ENCODE measurements around the gene CCNYL1.

CCNYL1 gene

DNA sequence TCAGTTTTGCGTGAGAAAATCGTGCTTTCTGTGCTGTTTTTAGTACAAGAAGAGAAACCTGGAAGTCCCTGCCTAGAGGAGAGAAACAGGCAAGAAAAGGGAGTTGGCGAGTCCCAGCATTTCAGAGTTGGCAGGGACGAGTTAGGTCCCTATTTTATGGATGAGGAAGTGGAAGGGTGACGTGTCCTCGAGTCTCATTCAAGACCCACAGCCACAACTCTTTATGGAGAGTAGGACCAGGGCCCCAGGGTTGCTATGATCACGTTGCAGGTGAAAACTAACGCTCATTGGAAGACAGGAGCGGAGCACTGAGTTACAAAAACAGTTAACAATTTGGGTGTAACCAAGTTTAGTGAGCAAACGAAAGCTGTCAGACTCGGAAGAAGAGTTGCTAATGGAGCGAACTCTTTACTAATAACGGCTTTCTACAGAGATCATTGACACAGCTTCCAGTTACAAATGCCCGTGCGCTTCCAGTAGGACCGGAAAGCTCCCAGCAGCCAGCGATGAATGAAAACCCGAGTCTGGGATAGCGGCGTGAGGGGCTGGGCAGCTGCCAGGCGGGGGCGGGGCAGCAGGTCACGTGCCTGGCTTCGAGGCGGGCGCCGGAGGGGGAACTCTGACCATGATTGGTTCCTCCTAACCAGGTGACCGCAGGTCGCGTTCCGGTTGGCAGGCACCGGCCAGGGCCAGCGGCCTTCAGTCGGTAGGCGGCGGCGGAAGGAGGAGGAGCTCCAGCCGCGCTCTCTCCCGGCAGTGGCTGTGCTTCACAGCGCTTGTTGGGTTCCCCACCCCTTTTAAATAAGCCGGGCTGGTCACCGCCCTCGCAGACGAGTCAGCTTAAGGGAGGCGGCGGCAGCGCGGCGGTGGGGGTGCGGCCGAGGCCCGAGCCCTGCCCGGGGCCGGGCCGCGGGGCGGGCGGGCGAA, at the start of gene CCNYL1:
TSS of gene CCNYL1 (plus strand) at position 827 of the 927 bp plus-strand sequence. CDS start 257 bp downstream, outside the sequence.
- peak within 1 kb of the TSS; percentile 82 to 98 (median 95) for H3K4me3 ChIP-seq
- peak within 1 kb of the TSS; percentile 68 to 91 (median 78) for H3K27ac ChIP-seq
- peaks cover 0 to 15% (median 4%) of the 10 kb centered on the region in 11 experiments; a peak in 8 of 22 replicates for H3K36me3 ChIP-seq
- H3K9me3 ChIP-seq (replicated peaks in 1 of 11): no peaks in the 10 kb centered on the region
- peaks cover 18 to 37% (median 22%) of the 10 kb centered on the region in 10 experiments for H3K4me1 ChIP-seq
- peak within 1 kb of the TSS; percentile 79 to 90 (median 88) for H3K9ac ChIP-seq
- no peaks in the 10 kb centered on the region for H3K27me3 ChIP-seq
- H3K4me2 ChIP-seq: peak within 1 kb of the TSS; percentile 85 to 95 (median 91)
- peaks cover 0 to 34% (median 8%) of the 10 kb centered on the region in 11 experiments; a peak in 7 of 22 replicates for H4K20me1 ChIP-seq
- TF ChIP-seq Cebpa-rat (IDR thresholded peaks at IDR 0.05): no peak

DNA sequence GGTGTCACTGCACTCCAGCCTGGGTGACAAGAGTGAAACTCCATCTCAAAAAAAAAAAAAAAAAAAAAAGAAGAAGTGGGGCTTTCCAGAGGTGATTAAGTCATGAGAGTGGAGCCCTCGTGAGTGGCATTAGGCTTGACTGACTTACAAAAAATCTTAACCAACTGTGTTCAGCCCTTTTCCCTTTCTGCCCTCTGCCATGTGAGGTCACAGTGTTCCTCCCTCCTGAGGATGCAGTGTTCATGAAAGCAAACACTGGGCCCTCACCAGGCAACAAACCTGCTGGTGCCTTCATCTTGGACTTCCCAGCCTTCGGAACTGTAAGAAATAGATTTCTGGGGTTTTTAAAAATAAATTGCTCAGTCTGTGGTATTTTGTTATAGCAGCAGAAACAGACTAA, 49.2 kb upstream of the CCNYL1 start:
- no peaks in the 10 kb centered on the region for H4K20me1 ChIP-seq
- H3K4me1 ChIP-seq: peaks cover 0 to 32% (median 0%) of the 10 kb centered on the region in 10 experiments; a peak in 5 of 20 replicates
- H3K27me3 ChIP-seq: no peaks in the 10 kb centered on the region
- H3K9me3 ChIP-seq (replicated peaks in 1 of 11): no peaks in the 10 kb centered on the region
- peak overlapping the region in 1 of 10 experiments; percentile 11; a peak in 1 of 20 replicates for H3K4me3 ChIP-seq
- H3K9ac ChIP-seq: no peak overlapping the region
- H3K36me3 ChIP-seq: no peaks in the 10 kb centered on the region
- no peak for TF ChIP-seq Cebpa-rat (IDR thresholded peaks at IDR 0.05)
- peak overlapping the region in 3 of 11 experiments; percentile 41 to 61 (median 52); a peak in 6 of 22 replicates for H3K27ac ChIP-seq
- H3K4me2 ChIP-seq: peak overlapping the region in 2 of 11 experiments; percentile 53 to 74; a peak in 4 of 22 replicates

DNA sequence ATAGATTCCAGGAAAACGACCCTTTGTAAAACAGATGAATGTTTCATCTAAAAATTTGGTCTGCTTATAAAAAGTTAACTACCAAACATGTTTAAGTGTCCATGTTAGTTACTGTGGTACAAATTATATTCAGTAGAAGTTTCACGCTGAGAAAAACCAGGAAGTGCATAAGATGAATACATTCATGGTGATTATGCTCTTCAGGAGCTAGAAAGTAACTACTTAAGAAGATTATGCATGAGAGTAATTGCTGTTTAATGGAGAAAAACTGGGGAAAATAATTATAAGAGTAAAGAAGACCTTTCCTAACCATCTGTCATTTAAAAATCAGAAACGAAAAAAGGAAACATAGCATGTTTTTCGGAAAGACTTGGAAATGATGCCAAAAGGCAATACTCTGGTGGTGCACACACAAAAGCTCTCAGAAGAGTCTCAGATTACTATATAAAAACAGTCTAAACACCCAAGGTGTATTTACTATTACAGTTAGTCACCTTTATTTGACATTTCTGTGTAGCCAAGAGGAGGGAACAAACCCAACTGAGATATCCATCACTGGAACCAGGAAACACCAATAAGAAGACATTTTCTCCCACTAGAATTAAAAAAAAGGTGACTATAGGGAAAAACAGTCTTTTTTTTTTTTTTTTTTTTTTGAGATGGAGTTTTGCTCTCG, 47.4 kb upstream of the CCNYL1 start:
- Histone ChIP-seq H3K9me3 (replicated peaks in 1 of 11) (no peaks in the 10 kb centered on the region), H4K20me1 (no peaks in the 10 kb centered on the region), H3K27ac (no peak overlapping the region), H3K4me1 (peaks cover 0 to 36% (median 0%) of the 10 kb centered on the region in 10 experiments; a peak in 5 of 20 replicates), H3K27me3 (no peaks in the 10 kb centered on the region), H3K36me3 (no peaks in the 10 kb centered on the region), H3K4me2 (peak overlapping the region in 1 of 11 experiments; percentile 74; a peak in 1 of 22 replicates), H3K9ac (no peak overlapping the region), H3K4me3 (no peak overlapping the region; a peak in 1 of 20 replicates)
- TF ChIP-seq Cebpa-rat (IDR thresholded peaks at IDR 0.05): no peak

DNA sequence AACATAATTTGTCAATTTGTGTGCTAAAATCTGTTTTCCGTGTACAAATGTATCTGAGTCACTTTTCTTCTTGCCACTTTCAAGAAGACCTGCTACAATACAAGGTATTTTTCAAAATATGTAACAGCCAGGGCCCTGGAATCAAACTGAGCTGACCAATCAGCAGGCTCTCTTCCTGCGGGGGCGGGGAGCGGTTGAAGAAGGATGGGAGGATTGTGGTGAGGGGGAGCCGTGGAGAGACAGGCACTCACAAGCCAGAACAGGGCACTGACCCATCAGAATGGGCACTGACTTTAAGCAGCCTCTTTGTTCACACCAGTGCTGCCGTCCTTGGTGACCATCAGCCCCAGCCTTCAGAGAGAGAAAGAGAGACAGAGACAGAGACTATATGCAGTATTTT, 40.6 kb upstream of the CCNYL1 start:
- H3K9ac ChIP-seq: no peak overlapping the region
- H3K27ac ChIP-seq: no peak overlapping the region
- no peaks in the 10 kb centered on the region for H3K27me3 ChIP-seq
- H3K9me3 ChIP-seq (replicated peaks in 1 of 11): no peaks in the 10 kb centered on the region
- no peak overlapping the region for H3K4me3 ChIP-seq
- H3K4me1 ChIP-seq: peaks cover 0 to 7% (median 3%) of the 10 kb centered on the region in 10 experiments; a peak in 11 of 20 replicates
- no peaks in the 10 kb centered on the region for H3K36me3 ChIP-seq
- no peak for TF ChIP-seq Cebpa-rat (IDR thresholded peaks at IDR 0.05)
- no peak overlapping the region for H3K4me2 ChIP-seq
- H4K20me1 ChIP-seq: no peaks in the 10 kb centered on the region

DNA sequence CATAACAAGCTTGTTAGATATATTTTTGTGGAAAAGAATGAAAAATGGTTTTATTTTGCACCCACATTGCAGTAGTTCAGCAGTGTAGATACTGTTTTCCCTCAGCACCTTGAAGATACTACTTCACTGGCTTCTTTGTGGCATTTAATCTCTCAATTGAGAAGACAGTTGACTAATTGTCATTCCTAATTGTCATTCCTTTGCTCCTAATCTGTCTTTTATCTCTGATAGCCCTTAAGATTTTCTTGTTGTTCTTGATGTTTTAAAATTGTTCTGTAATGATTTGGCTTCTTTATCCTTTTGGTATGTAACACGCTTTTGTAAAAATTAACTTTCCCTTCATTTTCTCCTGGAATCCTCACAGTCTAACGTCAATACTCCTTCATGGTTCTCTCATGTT, 38.0 kb upstream of the CCNYL1 start:
- Histone ChIP-seq H4K20me1 (no peaks in the 10 kb centered on the region), H3K27ac (no peak overlapping the region), H3K4me3 (no peak overlapping the region), H3K9ac (no peak overlapping the region), H3K27me3 (no peaks in the 10 kb centered on the region), H3K4me1 (peaks cover 13 to 22% (median 19%) of the 10 kb centered on the region in 10 experiments), H3K36me3 (no peaks in the 10 kb centered on the region), H3K4me2 (no peak overlapping the region), H3K9me3 (replicated peaks in 1 of 11) (no peaks in the 10 kb centered on the region)
- no peak for TF ChIP-seq Cebpa-rat (IDR thresholded peaks at IDR 0.05)

DNA sequence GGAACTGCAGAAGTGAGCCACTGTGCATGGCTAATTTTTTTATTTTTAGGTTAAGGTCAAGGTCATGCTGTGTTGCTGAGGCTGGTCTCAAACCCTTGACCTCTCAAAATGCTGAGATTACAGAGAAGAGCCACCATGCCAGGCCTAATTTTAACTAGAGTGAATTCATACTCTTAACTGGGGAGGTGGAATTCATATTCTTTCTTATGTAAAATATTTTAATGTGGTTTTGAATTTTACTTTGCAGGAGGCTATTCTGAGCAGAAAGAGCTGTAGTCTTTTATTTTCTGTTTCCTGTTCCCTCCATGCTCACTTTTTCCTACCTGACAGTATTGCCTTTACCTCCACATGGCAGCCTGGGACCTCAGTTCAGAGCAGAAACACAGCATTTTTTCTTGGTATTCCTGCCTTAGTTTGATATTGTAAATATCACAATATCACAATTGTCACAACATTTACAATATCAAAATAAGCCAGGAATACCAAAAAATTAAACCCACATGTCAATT, 37.1 kb upstream of the CCNYL1 start:
- TF ChIP-seq Cebpa-rat (IDR thresholded peaks at IDR 0.05): no peak
- no peak overlapping the region for H3K4me3 ChIP-seq
- H3K27me3 ChIP-seq: no peaks in the 10 kb centered on the region
- no peaks in the 10 kb centered on the region for H3K9me3 ChIP-seq (replicated peaks in 1 of 11)
- H3K36me3 ChIP-seq: no peaks in the 10 kb centered on the region
- H3K27ac ChIP-seq: no peak overlapping the region
- no peaks in the 10 kb centered on the region for H4K20me1 ChIP-seq
- H3K4me2 ChIP-seq: no peak overlapping the region
- H3K4me1 ChIP-seq: peaks cover 13 to 22% (median 19%) of the 10 kb centered on the region in 10 experiments
- H3K9ac ChIP-seq: no peak overlapping the region

DNA sequence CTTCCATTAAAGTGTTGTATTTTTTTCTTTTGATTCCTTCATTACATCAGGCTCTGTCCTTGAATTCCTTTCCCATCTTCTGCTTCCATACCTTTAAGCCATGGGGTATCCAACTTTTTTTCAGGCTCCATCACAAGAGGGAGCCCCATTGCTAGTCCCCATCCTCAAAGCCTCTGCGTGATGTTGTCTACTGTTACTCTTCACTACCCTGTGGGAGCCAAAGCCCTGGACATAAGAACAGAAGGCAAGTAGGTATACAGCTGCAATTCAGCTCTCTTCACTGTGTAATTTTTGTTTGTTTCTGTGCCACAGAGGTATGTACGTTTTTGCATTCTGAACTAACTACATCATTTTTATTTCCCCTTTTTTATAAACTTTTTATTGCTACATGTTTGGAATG, 36.6 kb upstream of the CCNYL1 start:
- no peak for TF ChIP-seq Cebpa-rat (IDR thresholded peaks at IDR 0.05)
- no peak overlapping the region for H3K27ac ChIP-seq
- H3K36me3 ChIP-seq: no peaks in the 10 kb centered on the region
- H3K4me3 ChIP-seq: no peak overlapping the region
- peaks cover 13 to 22% (median 19%) of the 10 kb centered on the region in 10 experiments for H3K4me1 ChIP-seq
- no peak overlapping the region for H3K9ac ChIP-seq
- no peaks in the 10 kb centered on the region for H3K27me3 ChIP-seq
- no peaks in the 10 kb centered on the region for H4K20me1 ChIP-seq
- no peak overlapping the region for H3K4me2 ChIP-seq
- no peaks in the 10 kb centered on the region for H3K9me3 ChIP-seq (replicated peaks in 1 of 11)

DNA sequence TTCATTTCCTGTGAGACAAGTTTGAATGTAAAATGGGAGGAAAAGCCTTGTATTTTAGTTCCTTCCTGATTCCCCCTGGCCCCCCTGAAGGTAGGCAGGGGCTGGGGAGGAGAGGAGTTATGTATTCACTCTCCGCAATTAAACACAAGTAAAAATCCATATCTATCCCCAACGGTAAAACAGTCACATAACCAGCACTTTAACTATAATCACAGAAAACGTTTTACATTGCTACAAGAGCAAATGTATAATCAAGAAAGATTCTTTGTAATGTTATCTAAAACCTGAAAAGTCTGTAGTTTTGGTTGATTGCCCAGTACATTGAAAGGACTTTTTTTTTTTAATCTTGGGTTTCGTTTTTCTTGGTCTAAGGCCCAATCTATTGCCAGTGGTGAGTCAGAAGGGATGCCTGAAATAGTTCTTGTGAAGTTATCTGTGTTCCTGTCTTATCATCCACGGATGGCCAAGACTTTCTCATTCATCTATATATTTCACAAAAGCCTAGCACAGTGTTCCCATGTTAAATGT, 34.5 kb upstream of the CCNYL1 start:
- TF ChIP-seq Cebpa-rat (IDR thresholded peaks at IDR 0.05): no peak
- no peaks in the 10 kb centered on the region for H3K36me3 ChIP-seq
- H3K9ac ChIP-seq: peak overlapping the region; percentile 8 to 60 (median 49); a peak in 16 of 22 replicates
- H3K4me1 ChIP-seq: peaks cover 13 to 22% (median 19%) of the 10 kb centered on the region in 10 experiments
- peak overlapping the region in 10 of 11 experiments; percentile 37 to 75 (median 63); a peak in 20 of 22 replicates for H3K27ac ChIP-seq
- H3K4me2 ChIP-seq: peak overlapping the region; percentile 41 to 75 (median 69); a peak in 21 of 22 replicates
- no peaks in the 10 kb centered on the region for H4K20me1 ChIP-seq
- peaks cover 0 to 8% (median 0%) of the 10 kb centered on the region in 11 experiments; a peak in 2 of 22 replicates for H3K9me3 ChIP-seq (replicated peaks in 1 of 11)
- no peaks in the 10 kb centered on the region for H3K27me3 ChIP-seq
- H3K4me3 ChIP-seq: peak overlapping the region in 3 of 10 experiments; percentile 15 to 28 (median 21); a peak in 2 of 20 replicates
